OCI-LY1 (cell line): Measurements from ENCODE around the gene FNDC5.

ENCODE experiments used
- H2AFZ ChIP-seq: fragments of 200-600 bp; sonication (generic), shearing (Covaris generic); 2 replicates; pipeline ENCODE4 v1.6.0; 2014; ENCODE audit warnings: antibody characterized with exemption, mild to moderate bottlenecking, low read length
- H3F3A ChIP-seq: fragments of 200-600 bp; sonication (generic), shearing (Covaris generic); 2 replicates; pipeline ENCODE4 v1.6.0; 2014; ENCODE audit warnings: mild to moderate bottlenecking, antibody characterized with exemption, low read length, moderate library complexity; ENCODE audit not compliant: insufficient read depth
- H3K27ac ChIP-seq: fragments of 200-600 bp; sonication (generic); 2 replicates; pipeline ENCODE4 v1.5.1; 2014; ENCODE audit warnings: low read length, mixed run types, mild to moderate bottlenecking, low read depth; ENCODE audit not compliant: poor library complexity, severe bottlenecking
- H3K27me3 ChIP-seq: fragments of 200-600 bp; sonication (generic); 2 replicates; pipeline ENCODE4 v1.6.0; 2014; ENCODE audit warnings: antibody characterized with exemption, mild to moderate bottlenecking, low read length, moderate library complexity; ENCODE audit not compliant: insufficient read depth
- H3K36me3 ChIP-seq: fragments of 200-600 bp; sonication (generic); 2 replicates; pipeline ENCODE4 v1.6.1; 2014; ENCODE audit warnings: mild to moderate bottlenecking, antibody characterized with exemption, low read length, moderate library complexity, mixed read lengths; ENCODE audit not compliant: insufficient read depth
- H3K4me1 ChIP-seq: fragments of 200-600 bp; sonication (generic); 2 replicates; pipeline ENCODE4 v1.5.1; 2014; ENCODE audit warnings: mild to moderate bottlenecking, low read length, moderate library complexity; ENCODE audit not compliant: insufficient read depth, severe bottlenecking
- H3K4me2 ChIP-seq: fragments of 200-600 bp; sonication (generic), shearing (Covaris generic); 2 replicates; pipeline ENCODE4 v1.6.1; 2014; ENCODE audit warnings: low read length
- H3K4me3 ChIP-seq: fragments of 200-600 bp; sonication (generic); 2 replicates; pipeline ENCODE4 v1.5.1; 2014; ENCODE audit warnings: low read length, low read depth, mild to moderate bottlenecking, mixed read lengths; ENCODE audit not compliant: poor library complexity, severe bottlenecking
- H3K79me2 ChIP-seq: fragments of 200-600 bp; shearing (Covaris generic); 2 replicates; pipeline ENCODE4 v1.6.1; 2016; ENCODE audit warnings: mixed run types, low read length, mixed read lengths; ENCODE audit not compliant: insufficient read depth
- H3K9ac ChIP-seq: fragments of 200-600 bp; sonication (generic), shearing (Covaris generic); 2 replicates; pipeline ENCODE4 v1.6.1; 2014; ENCODE audit warnings: mild to moderate bottlenecking, low read length, mixed read lengths
- H3K9me2 ChIP-seq: fragments of 200-600 bp; sonication (generic), shearing (Covaris generic); 2 replicates; pipeline ENCODE4 v1.6.1; 2014; ENCODE audit warnings: low read depth, mild to moderate bottlenecking, low read length, mixed read lengths
- H3K9me3 ChIP-seq: fragments of 200-600 bp; shearing (Covaris generic); 2 replicates; pipeline ENCODE4 v1.6.1; 2014; ENCODE audit warnings: low read length, mixed read lengths
- H4K20me1 ChIP-seq: fragments of 200-600 bp; sonication (generic), shearing (Covaris generic); 2 replicates; pipeline ENCODE4 v1.6.0; 2016; ENCODE audit warnings: mild to moderate bottlenecking, low read length; ENCODE audit not compliant: insufficient read depth
- EZH2 ChIP-seq: fragments of 200-600 bp; sonication (generic), shearing (Covaris generic); IDR thresholded peaks from 2 replicates; pipeline ENCODE4 v1.8.0; 2017; ENCODE audit warnings: borderline replicate concordance, mixed run types, mild to moderate bottlenecking, antibody characterized with exemption, low read length, moderate library complexity, mixed read lengths
- TF ChIP-seq, protein P1 (sequence below): fragments of 200-600 bp; sonication (generic), shearing (Covaris generic); IDR thresholded peaks from 2 replicates; pipeline ENCODE4 v1.5.1; 2017; ENCODE audit warnings: mild to moderate bottlenecking, antibody characterized with exemption, low read length, moderate library complexity, mixed read lengths

FNDC5 gene

DNA sequence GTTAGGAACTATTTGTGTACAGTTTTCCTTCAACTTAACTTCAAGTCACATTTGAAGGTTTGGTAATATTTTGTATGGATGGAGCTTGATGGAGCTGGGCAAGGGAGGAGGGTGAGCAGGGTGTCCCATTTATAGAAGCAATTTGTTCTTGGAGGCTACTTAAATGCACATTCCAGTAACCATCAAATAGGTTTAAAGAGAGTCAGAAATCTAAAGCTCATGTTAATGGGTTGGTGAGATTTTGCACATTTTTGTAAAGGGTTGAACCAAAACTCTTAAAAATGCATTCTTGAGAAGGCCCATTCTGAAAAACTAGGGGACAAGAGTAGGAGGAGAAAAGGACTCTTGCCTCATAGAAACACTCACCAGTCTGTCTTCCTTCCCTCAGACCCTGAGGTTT is 10.1 kb downstream of the FNDC5 start:
- Histone ChIP-seq H3K36me3 (peaks cover 18% of the 10 kb centered on the region; the same call in 1 of the 2 replicates), H3K9ac (no peak overlapping the region), H4K20me1 (no peaks in the 10 kb centered on the region), H3K27ac (no peak overlapping the region), H3K4me1 (no peaks in the 10 kb centered on the region), H3F3A (no peaks in the 10 kb centered on the region), H3K9me2 (no peaks in the 10 kb centered on the region), H3K79me2 (no peaks in the 10 kb centered on the region), H2AFZ (no peak overlapping the region), H3K9me3 (no peaks in the 10 kb centered on the region), H3K27me3 (no peaks in the 10 kb centered on the region), H3K4me2 (no peak overlapping the region), H3K4me3 (no peak overlapping the region)
- TF ChIP-seq EZH2, result no peak
- TF ChIP-seq, protein P1, sequence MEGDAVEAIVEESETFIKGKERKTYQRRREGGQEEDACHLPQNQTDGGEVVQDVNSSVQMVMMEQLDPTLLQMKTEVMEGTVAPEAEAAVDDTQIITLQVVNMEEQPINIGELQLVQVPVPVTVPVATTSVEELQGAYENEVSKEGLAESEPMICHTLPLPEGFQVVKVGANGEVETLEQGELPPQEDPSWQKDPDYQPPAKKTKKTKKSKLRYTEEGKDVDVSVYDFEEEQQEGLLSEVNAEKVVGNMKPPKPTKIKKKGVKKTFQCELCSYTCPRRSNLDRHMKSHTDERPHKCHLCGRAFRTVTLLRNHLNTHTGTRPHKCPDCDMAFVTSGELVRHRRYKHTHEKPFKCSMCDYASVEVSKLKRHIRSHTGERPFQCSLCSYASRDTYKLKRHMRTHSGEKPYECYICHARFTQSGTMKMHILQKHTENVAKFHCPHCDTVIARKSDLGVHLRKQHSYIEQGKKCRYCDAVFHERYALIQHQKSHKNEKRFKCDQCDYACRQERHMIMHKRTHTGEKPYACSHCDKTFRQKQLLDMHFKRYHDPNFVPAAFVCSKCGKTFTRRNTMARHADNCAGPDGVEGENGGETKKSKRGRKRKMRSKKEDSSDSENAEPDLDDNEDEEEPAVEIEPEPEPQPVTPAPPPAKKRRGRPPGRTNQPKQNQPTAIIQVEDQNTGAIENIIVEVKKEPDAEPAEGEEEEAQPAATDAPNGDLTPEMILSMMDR, result no peak

GRCh38 chr1:32859915-32860314 is 10.8 kb downstream of the FNDC5 start:
- Histone ChIP-seq H3K79me2 (no peaks in the 10 kb centered on the region), H3K9ac (no peak overlapping the region), H3K4me3 (no peak overlapping the region), H3K27me3 (no peaks in the 10 kb centered on the region), H2AFZ (no peak overlapping the region), H3K4me2 (no peak overlapping the region), H3K36me3 (peaks cover 20% of the 10 kb centered on the region; the same call in 1 of the 2 replicates), H4K20me1 (no peaks in the 10 kb centered on the region), H3K9me2 (no peaks in the 10 kb centered on the region), H3K27ac (no peak overlapping the region), H3F3A (no peaks in the 10 kb centered on the region), H3K4me1 (no peaks in the 10 kb centered on the region), H3K9me3 (no peaks in the 10 kb centered on the region)
- TF ChIP-seq, protein P1, result no peak
- no peak for TF ChIP-seq EZH2

GRCh38 chr1:32858791-32859190 is 11.9 kb downstream of the FNDC5 start:
- peaks cover 31% of the 10 kb centered on the region; the same call in 1 of the 2 replicates for H3K36me3 ChIP-seq
- no peak overlapping the region for H3K27ac ChIP-seq
- no peak overlapping the region for H3K4me3 ChIP-seq
- no peak overlapping the region for H2AFZ ChIP-seq
- no peaks in the 10 kb centered on the region for H3F3A ChIP-seq
- TF ChIP-seq, protein P1, result no peak
- no peak for TF ChIP-seq EZH2
- H3K4me1 ChIP-seq, result no peaks in the 10 kb centered on the region
- no peaks in the 10 kb centered on the region for H3K79me2 ChIP-seq
- no peaks in the 10 kb centered on the region for H3K27me3 ChIP-seq
- H3K9me2 ChIP-seq, result no peaks in the 10 kb centered on the region
- no peaks in the 10 kb centered on the region for H4K20me1 ChIP-seq
- H3K9ac ChIP-seq, result no peak overlapping the region
- no peaks in the 10 kb centered on the region for H3K9me3 ChIP-seq
- no peak overlapping the region for H3K4me2 ChIP-seq
